DOHH2 (cell line): ENCODE data around the gene AKR1C8.
"Not testable (repeated sequence)": the region's sequence is repeated elsewhere in the genome, so short reads cannot be mapped to it uniquely, and the experiment has no call there.

Source experiments
- CTCF ChIP-seq: fragments of 200-600 bp; sonication (generic); IDR thresholded peaks from one replicate; pipeline ENCODE4 v1.5.1; 2014; ENCODE audit warnings: antibody characterized with exemption, mild to moderate bottlenecking, low read depth, low read length; ENCODE audit not compliant: poor library complexity, severe bottlenecking
- EZH2phosphoT487 ChIP-seq: fragments of 200-600 bp; sonication (generic); IDR thresholded peaks from 2 replicates; pipeline ENCODE4 v1.6.1; 2017; ENCODE audit warnings: borderline replicate concordance, mild to moderate bottlenecking, antibody characterized with exemption, low read length, moderate library complexity, mixed read lengths

- not testable (repeated sequence) for TF ChIP-seq CTCF, EZH2phosphoT487
These were observed 38.0 kb upstream of the AKR1C8 start for GRCh38 chr10:5222942-5223341.
